Pancreas (tissue), 10 donors: Measurements from ENCODE around the gene DYNLL2. TPM values are rescaled to one million over a fixed set of nuclear protein-coding genes. Genes with fewer than 3 reads are reported as not detected.

Experiments used
- ATAC-seq, 4 donors: fragments of 200-7000 bp; cut with Tn5 transposase; one replicate each; pipeline versions ENCODE4 v1.8.0 to v1.9.1; 2020; ENCODE audit warnings: mild to moderate bottlenecking in 4 of 4, moderate library complexity in 4 of 4
- DNase-seq, 6 donors: peaks; one replicate each; pipeline ENCODE4 v3.0.0-alpha.2; 2020
- FAIRE-seq: peaks from 2 replicates; lab custom pipeline; 2012; peaks lifted over from hg19 to GRCh38; lab: Jason Lieb, UNC
- H3K27ac ChIP-seq, 4 donors: fragments of 200-600 bp; sonication (generic); 1 replicate in 3 of 4; 2 replicates in 1 of 4; pipeline versions ENCODE4 v1.5.0 to v1.8.0; 2020
- H3K27me3 ChIP-seq, 4 donors: fragments of 200-600 bp; one replicate each; pipeline ENCODE4 v1.8.0; 2021
- H3K36me3 ChIP-seq, 3 donors: fragments of 200-600 bp; sonication (generic) in 1 of 3; one replicate each; pipeline versions ENCODE4 v1.5.0 to v1.8.0; 2020 to 2021
- H3K4me1 ChIP-seq, 3 donors: fragments of 200-600 bp; one replicate each; pipeline ENCODE4 v1.8.0; 2021
- H3K4me3 ChIP-seq, 4 donors: fragments of 200-600 bp; sonication (generic) in 2 of 4; one replicate each; pipeline versions ENCODE4 v1.5.0 to v1.8.0; 2020 to 2021
- H3K9me3 ChIP-seq, 4 donors: fragments of 200-600 bp; one replicate each; pipeline ENCODE4 v1.8.0; 2021
- CTCF ChIP-seq, 4 donors: fragments of 200-600 bp; sonication (generic) in 3 of 4; IDR thresholded peaks; one replicate each; pipeline versions ENCODE4 v1.5.0 to v1.8.0; 2021; ENCODE audit warnings: antibody characterized with exemption in 4 of 4
- WGBS, 2 donors: extraction: QIAGEN DNeasy Blood & Tissue Kit; methylation state at CpG; one replicate each; pipeline ENCODE4 v1.1.7; 2013; 5-methylcytosine and 5-hydroxymethylcytosine counted together
- intact Hi-C, 3 donors: fragments of 100-400 bp; cut with DNase I; formaldehyde crosslinking; loops; one replicate each; pipeline versions ENCODE4 v1.11.1 to v1.14.2; 2022
- polyA plus RNA-seq, 2 donors: library from polyadenylated mRNA; stranded (reverse); fragments of 200-250 nt; gene quantifications; one replicate each; pipeline ENCODE4 v1.2.3, GENCODE V29; 2013
- total RNA-seq, 6 donors: library from RNA; stranded (reverse); fragmentation: NEBNext Ultra II Directional in 4 of 6; extraction: Animal tissue kit (Norgen Biotek cat#: 25700) in 4 of 6; gene quantifications; one replicate each; pipeline versions ENCODE4 v1.2.1 to v1.2.4, GENCODE V29; 2021 to 2023
- donor health status: healthy with polysubstance abuse.
- donor health status: DM: no; HTN: no; CAD: no; lungs with moderate emphysema.
- donor health status: DM: no; HTN: no; CAD: no.
- donor health status: control.
- donor health status: control.
- donor health status: Bipolar disorder and iron deficiency.
- donor health status: DM: yes; HTN: yes; CAD: no.
- donor health status: DM: no; HTN: no; CAD: no.
- donor health status: DM: no; HTN: no; CAD: no.
- donor health status: DM: yes; HTN: yes; CAD: no.

The DYNLL2 gene
- total and polyA plus RNA-seq, 8 donors: 10.7 to 20.5 (median 13.1) TPM

GRCh38 chr17:58050966-58051365 lies 32.3 kb upstream of the DYNLL2 start:
- Histone ChIP-seq H3K36me3 (no peaks in the 10 kb centered on the region), H3K4me1 (no peaks in the 10 kb centered on the region), H3K27me3 (no peaks in the 10 kb centered on the region), H3K27ac (no peak overlapping the region), H3K4me3 (no peak overlapping the region), H3K9me3 (no peaks in the 10 kb centered on the region)
- TF ChIP-seq CTCF (IDR thresholded peaks at IDR 0.05): no peak
- 90 to 93% methylated on average over 2 of the region's 2 CpGs for WGBS, 2 donors
- FAIRE-seq (no peak), ATAC-seq (no peak), DNase-seq (no peak)
- intact Hi-C loops: no loop called here

GRCh38 chr17:58051468-58051867 lies 31.8 kb upstream of the DYNLL2 start:
- H3K4me3 ChIP-seq: no peak overlapping the region
- no peak for DNase-seq
- no peaks in the 10 kb centered on the region for H3K4me1 ChIP-seq
- no peaks in the 10 kb centered on the region for H3K36me3 ChIP-seq
- FAIRE-seq: no peak
- TF ChIP-seq CTCF (IDR thresholded peaks at IDR 0.05): no peak
- WGBS, 2 donors: 82 to 89% methylated on average over 1 of the region's 1 CpG
- intact Hi-C loops: no loop called here
- H3K9me3 ChIP-seq: no peaks in the 10 kb centered on the region
- H3K27me3 ChIP-seq: no peaks in the 10 kb centered on the region
- no peak for ATAC-seq
- no peak overlapping the region for H3K27ac ChIP-seq

GRCh38 chr17:58052407-58052806 lies 30.8 kb upstream of the DYNLL2 start:
- intact Hi-C loops: no loop called here
- no peak overlapping the region for H3K27ac ChIP-seq
- no peak overlapping the region for H3K4me3 ChIP-seq
- H3K9me3 ChIP-seq: no peaks in the 10 kb centered on the region
- FAIRE-seq (no peak), DNase-seq (no peak), ATAC-seq (no peak)
- H3K4me1 ChIP-seq: no peaks in the 10 kb centered on the region
- H3K27me3 ChIP-seq: no peaks in the 10 kb centered on the region
- WGBS, 2 donors: 45 to 54% methylated on average over 1 of the region's 1 CpG
- H3K36me3 ChIP-seq: no peaks in the 10 kb centered on the region
- no peak for TF ChIP-seq CTCF (IDR thresholded peaks at IDR 0.05)

- Histone ChIP-seq H3K9me3 (no peaks in the 10 kb centered on the region), H3K4me3 (no peak overlapping the region), H3K27ac (no peak overlapping the region), H3K36me3 (no peaks in the 10 kb centered on the region), H3K4me1 (no peaks in the 10 kb centered on the region), H3K27me3 (no peaks in the 10 kb centered on the region)
- no peak for TF ChIP-seq CTCF (IDR thresholded peaks at IDR 0.05)
- FAIRE-seq (no peak), ATAC-seq (no peak), DNase-seq (no peak)
- WGBS, 2 donors: 57 to 65% methylated on average over 8 of the region's 8 CpGs
- intact Hi-C loops: no loop called here
Observed at GRCh38 chr17:58052945-58053715, 30.1 kb upstream of the DYNLL2 start.

- Histone ChIP-seq H3K27ac (no peak overlapping the region), H3K36me3 (no peaks in the 10 kb centered on the region), H3K4me1 (no peaks in the 10 kb centered on the region), H3K9me3 (no peaks in the 10 kb centered on the region), H3K27me3 (no peaks in the 10 kb centered on the region), H3K4me3 (no peak overlapping the region)
- WGBS, 2 donors: 68 to 69% methylated on average over 6 of the region's 6 CpGs
- TF ChIP-seq CTCF (IDR thresholded peaks at IDR 0.05): no peak
- no peak for FAIRE-seq
- no peak for ATAC-seq
- intact Hi-C loops: no loop called here
- DNase-seq: no peak
Observed at GRCh38 chr17:58054641-58055040, 28.6 kb upstream of the DYNLL2 start.
